ENCODE results near the gene ASB13. TPM values are rescaled to one million over a fixed set of nuclear protein-coding genes. Genes with fewer than 3 reads are reported as not detected.

ASB13 gene
- total RNA-seq, 1 experiment from 2014 or later, result 25.9 TPM

- TF ChIP-seq REST (IDR thresholded peaks at IDR 0.05; ENCODE audit: low read depth), result no peak
Observed at GRCh38 chr10:5599613-5600520, 66.5 kb downstream of the ASB13 start (continued).

GRCh38 chr10:5598085-5598690, 68.2 kb downstream of the ASB13 start:
- Histone ChIP-seq H4K20me1 (ENCODE audit: insufficient read depth) (no peaks in the 10 kb centered on the region), H3K27me3 (ENCODE audit: insufficient read depth, low read length) (no peaks in the 10 kb centered on the region), H2AFZ (ENCODE audit: low read depth, low read length, poor library complexity, severe bottlenecking) (no peak overlapping the region), H3K79me2 (ENCODE audit: insufficient read depth, low read length) (no peaks in the 10 kb centered on the region), H3K9ac (ENCODE audit: low read length) (no peak overlapping the region), H3K4me2 (ENCODE audit: low read length) (no peak overlapping the region), H3K9me2 (ENCODE audit: insufficient read depth) (no peaks in the 10 kb centered on the region), H3K4me3 (replicated peaks in 1 of 2; ENCODE audit: low read depth in 1 of 2, low read length in 2 of 2) (no peak overlapping the region), H3K27ac (ENCODE audit: low read depth, low read length) (no peak overlapping the region), H3K36me3 (ENCODE audit: control insufficient read depth in 1 of 2, insufficient read depth in 2 of 2, low read length in 2 of 2) (no peaks in the 10 kb centered on the region), H3K9me3 (ENCODE audit: control insufficient read depth in 1 of 2, insufficient read depth in 1 of 2, low read depth in 1 of 2, low read length in 2 of 2) (no peaks in the 10 kb centered on the region), H3K4me1 (ENCODE audit: control insufficient read depth in 1 of 2, insufficient read depth in 2 of 2, low read length in 2 of 2) (peaks cover 5 to 29% of the 10 kb centered on the region in 2 experiments)
- RAD21 ChIA-PET (ENCODE audit: low non-redundant PET in 1 of 2, low total read pairs in 2 of 2, uncharacterized antibody in 2 of 2, unreplicated experiment in 2 of 2), result no interaction called here
- BruUV-seq (replicated peaks), result no TSS peak
- POLR2A ChIA-PET, result no interaction called here
- intact Hi-C loops (cut with micrococcal nuclease), result no loop called here
- no peak for ATAC-seq
- TF ChIP-seq SIN3A (IDR thresholded peaks at IDR 0.05; ENCODE audit: low read depth) (no peak), REST (IDR thresholded peaks at IDR 0.05; ENCODE audit: low read depth) (no peak), FOSL1 (IDR thresholded peaks at IDR 0.05; ENCODE audit: low read depth) (no peak), ZFX (IDR thresholded peaks at IDR 0.05) (no peak), ZNF274 (IDR thresholded peaks at IDR 0.05; ENCODE audit: low read depth, low read length) (no peak), EZH2 (IDR thresholded peaks at IDR 0.05) (no peak)
- CTCF ChIA-PET, result no interaction called here
- DNase-seq (ENCODE audit: low read depth, low spot score), result no peak

All from HCT116 (cell line).